ENCODE measurements around the gene RAP2A.

Gene RAP2A

DNA sequence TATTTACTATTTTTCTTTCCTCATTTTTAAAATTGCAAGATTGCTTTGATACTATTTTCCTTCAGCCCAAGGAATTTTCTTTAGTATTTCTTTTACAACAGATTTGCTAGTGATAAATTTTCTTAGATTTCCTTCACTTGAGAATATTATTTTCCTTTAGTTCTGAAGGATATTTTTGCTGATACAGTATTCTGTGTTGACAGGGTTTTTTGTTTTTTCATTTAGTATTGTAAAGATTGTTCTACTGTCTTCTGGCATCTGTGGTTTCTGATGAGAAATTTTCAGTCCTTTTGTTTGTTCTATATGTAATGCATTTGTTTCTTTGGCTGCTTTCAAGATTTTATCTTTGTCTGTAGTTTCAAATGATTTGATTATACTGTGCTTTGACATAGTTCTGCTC, 20.7 kb downstream of the RAP2A start:
- POLR2A ChIA-PET: no interaction called here
- CTCF ChIA-PET: no interaction called here
- no peak for DNase-seq (ENCODE audit: extremely low spot score)
- TF ChIP-seq FOXK2 (IDR thresholded peaks at IDR 0.05) (no peak), BHLHE40 (IDR thresholded peaks at IDR 0.05; ENCODE audit: borderline replicate concordance) (no peak), FOXA1 (IDR thresholded peaks at IDR 0.05) (no peak), L3MBTL2 (conservative IDR thresholded peaks at IDR 0.05) (no peak), ZNF384 (IDR thresholded peaks at IDR 0.05) (no peak), NFRKB (IDR thresholded peaks at IDR 0.05) (no peak), HDGF (IDR thresholded peaks at IDR 0.05; ENCODE audit: borderline replicate concordance) (no peak), ARNT (IDR thresholded peaks at IDR 0.05) (no peak)

DNA sequence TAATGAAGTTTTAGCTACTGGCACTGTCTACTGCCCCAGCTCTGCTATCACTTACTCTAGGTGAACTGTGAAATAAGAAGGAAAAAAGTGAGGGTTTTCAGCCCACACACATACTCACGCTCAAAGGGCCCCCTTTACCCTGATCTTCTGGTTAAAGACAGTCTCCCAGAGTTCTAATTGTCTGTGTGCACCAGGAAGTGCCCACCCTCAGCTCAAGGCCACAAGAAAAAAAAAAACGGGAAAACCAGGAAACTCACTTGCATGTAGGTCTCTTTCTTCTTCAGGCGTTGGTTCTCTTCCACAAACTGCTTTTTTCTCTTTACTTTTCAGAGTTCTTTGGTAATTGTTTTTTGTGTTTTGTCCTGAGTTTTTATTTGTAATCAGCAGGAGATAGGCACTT, 22.1 kb downstream of the RAP2A start:
- no peak for TF ChIP-seq SP1 (IDR thresholded peaks at IDR 0.05)
- TF ChIP-seq FOXA1 (IDR thresholded peaks at IDR 0.05): no peak
- TF ChIP-seq PKNOX1 (IDR thresholded peaks at IDR 0.05): no peak
- TF ChIP-seq BHLHE40 (IDR thresholded peaks at IDR 0.05; ENCODE audit: borderline replicate concordance): no peak
- TF ChIP-seq L3MBTL2 (conservative IDR thresholded peaks at IDR 0.05): no peak
- no peak for TF ChIP-seq ARNT (IDR thresholded peaks at IDR 0.05)
- no peak for TF ChIP-seq SUZ12 (IDR thresholded peaks at IDR 0.05)
- no peak for TF ChIP-seq ZNF384 (IDR thresholded peaks at IDR 0.05)
- TF ChIP-seq FOXM1 (IDR thresholded peaks at IDR 0.05; ENCODE audit: borderline replicate concordance): no peak
- no peak for TF ChIP-seq HDGF (IDR thresholded peaks at IDR 0.05; ENCODE audit: borderline replicate concordance)
- no peak for TF ChIP-seq ELF4 (IDR thresholded peaks at IDR 0.05)
- no peak for TF ChIP-seq TARDBP (IDR thresholded peaks at IDR 0.05)
- TF ChIP-seq FOXK2 (IDR thresholded peaks at IDR 0.05): no peak
- TF ChIP-seq CTBP1 (IDR thresholded peaks at IDR 0.05; ENCODE audit: borderline replicate concordance): no peak
- no peak for TF ChIP-seq NFRKB (IDR thresholded peaks at IDR 0.05)
- ChIA-PET POLR2A (no interaction called here), CTCF (no interaction called here)
- DNase-seq (ENCODE audit: extremely low spot score): no peak

DNA sequence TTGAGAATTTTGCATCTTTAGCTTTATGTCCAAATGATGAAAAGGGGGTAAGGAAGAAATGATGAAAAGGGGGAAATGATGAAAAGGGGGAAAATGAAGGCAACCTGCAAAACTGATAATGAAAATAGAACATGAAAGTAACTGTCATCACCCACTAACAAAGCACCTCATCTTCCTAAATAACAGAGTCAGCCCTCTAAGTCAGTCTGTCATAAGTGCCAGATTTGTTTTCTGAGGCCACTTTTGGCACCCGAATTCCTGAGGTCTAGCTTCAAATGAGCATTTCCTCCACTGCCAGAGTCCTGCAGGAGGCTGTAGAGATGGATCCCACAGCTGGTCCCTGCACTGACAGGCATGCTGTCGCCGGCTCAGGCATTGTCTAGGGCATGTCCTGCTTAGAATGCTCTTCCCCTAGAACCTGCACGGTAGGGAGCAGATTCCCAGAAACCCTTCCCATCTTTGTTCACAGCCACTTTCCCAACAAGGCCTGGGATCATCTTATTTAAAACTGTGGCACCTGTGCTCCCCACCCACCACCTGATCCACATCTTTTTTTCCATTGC, 25.3 kb downstream of the RAP2A start:
- no peak for TF ChIP-seq NFRKB (IDR thresholded peaks at IDR 0.05)
- TF ChIP-seq ZNF384 (IDR thresholded peaks at IDR 0.05): no peak
- TF ChIP-seq TARDBP (IDR thresholded peaks at IDR 0.05): no peak
- TF ChIP-seq HDGF (IDR thresholded peaks at IDR 0.05; ENCODE audit: borderline replicate concordance): no peak
- no peak for TF ChIP-seq ARNT (IDR thresholded peaks at IDR 0.05)
- TF ChIP-seq BHLHE40 (IDR thresholded peaks at IDR 0.05; ENCODE audit: borderline replicate concordance): no peak
- no peak for TF ChIP-seq L3MBTL2 (conservative IDR thresholded peaks at IDR 0.05)
- ChIA-PET CTCF (no interaction called here), POLR2A (no interaction called here)
- no peak for DNase-seq (ENCODE audit: extremely low spot score)

GRCh38 chr13:97460004-97460775, 26.2 kb downstream of the RAP2A start:
- DNase-seq (ENCODE audit: extremely low spot score): no peak
- no peak for TF ChIP-seq ZNF384 (IDR thresholded peaks at IDR 0.05)
- TF ChIP-seq CTBP1 (IDR thresholded peaks at IDR 0.05; ENCODE audit: borderline replicate concordance): no peak
- TF ChIP-seq LEF1 (IDR thresholded peaks at IDR 0.05; ENCODE audit: borderline replicate concordance): no peak
- no peak for TF ChIP-seq FOXA1 (IDR thresholded peaks at IDR 0.05)
- TF ChIP-seq FOXK2 (IDR thresholded peaks at IDR 0.05): no peak
- no peak for TF ChIP-seq FOXM1 (IDR thresholded peaks at IDR 0.05; ENCODE audit: borderline replicate concordance)
- TF ChIP-seq ELF4 (IDR thresholded peaks at IDR 0.05): no peak
- no peak for TF ChIP-seq ARNT (IDR thresholded peaks at IDR 0.05)
- ChIA-PET POLR2A (no interaction called here), CTCF (no interaction called here)

- ChIA-PET POLR2A (no interaction called here), CTCF (no interaction called here)
- TF ChIP-seq ZNF384 (IDR thresholded peaks at IDR 0.05) (no peak), HDGF (IDR thresholded peaks at IDR 0.05; ENCODE audit: borderline replicate concordance) (no peak), TARDBP (IDR thresholded peaks at IDR 0.05) (no peak), LEF1 (IDR thresholded peaks at IDR 0.05; ENCODE audit: borderline replicate concordance) (no peak), PKNOX1 (IDR thresholded peaks at IDR 0.05) (no peak), SP1 (IDR thresholded peaks at IDR 0.05) (no peak), FOXM1 (IDR thresholded peaks at IDR 0.05; ENCODE audit: borderline replicate concordance) (no peak), NFRKB (IDR thresholded peaks at IDR 0.05) (no peak), ELF4 (IDR thresholded peaks at IDR 0.05) (no peak), SUZ12 (IDR thresholded peaks at IDR 0.05) (no peak), FOXK2 (IDR thresholded peaks at IDR 0.05) (no peak), ARNT (IDR thresholded peaks at IDR 0.05) (no peak), FOXA1 (IDR thresholded peaks at IDR 0.05) (no peak), CTBP1 (IDR thresholded peaks at IDR 0.05; ENCODE audit: borderline replicate concordance) (no peak), BHLHE40 (IDR thresholded peaks at IDR 0.05; ENCODE audit: borderline replicate concordance) (no peak), L3MBTL2 (conservative IDR thresholded peaks at IDR 0.05) (no peak)
- DNase-seq (ENCODE audit: extremely low spot score): no peak
These were observed 26.9 kb downstream of the RAP2A start for GRCh38 chr13:97460853-97461252.

- no peak for DNase-seq (ENCODE audit: extremely low spot score)
- POLR2A ChIA-PET: no interaction called here
- TF ChIP-seq FOXA1 (IDR thresholded peaks at IDR 0.05) (no peak), SP1 (IDR thresholded peaks at IDR 0.05) (no peak), FOXK2 (IDR thresholded peaks at IDR 0.05) (no peak), CTBP1 (IDR thresholded peaks at IDR 0.05; ENCODE audit: borderline replicate concordance) (no peak), ARNT (IDR thresholded peaks at IDR 0.05) (no peak), NFRKB (IDR thresholded peaks at IDR 0.05) (no peak), ELF4 (IDR thresholded peaks at IDR 0.05) (no peak), ZNF384 (IDR thresholded peaks at IDR 0.05) (no peak), PKNOX1 (IDR thresholded peaks at IDR 0.05) (no peak), FOXM1 (IDR thresholded peaks at IDR 0.05; ENCODE audit: borderline replicate concordance) (no peak), TARDBP (IDR thresholded peaks at IDR 0.05) (no peak)
- CTCF ChIA-PET: no interaction called here
These were observed 30.6 kb downstream of the RAP2A start for GRCh38 chr13:97464561-97464960.
